ENCODE measurements around the gene UGT8. TPM values are rescaled to one million over a fixed set of nuclear protein-coding genes. Genes with fewer than 3 reads are reported as not detected.
"Not testable (repeated sequence)": the region's sequence is repeated elsewhere in the genome, so short reads cannot be mapped to it uniquely, and the experiment has no call there.

Gene UGT8
- total RNA-seq, 1 donor from 2014 or later: 0.25 TPM

DNA sequence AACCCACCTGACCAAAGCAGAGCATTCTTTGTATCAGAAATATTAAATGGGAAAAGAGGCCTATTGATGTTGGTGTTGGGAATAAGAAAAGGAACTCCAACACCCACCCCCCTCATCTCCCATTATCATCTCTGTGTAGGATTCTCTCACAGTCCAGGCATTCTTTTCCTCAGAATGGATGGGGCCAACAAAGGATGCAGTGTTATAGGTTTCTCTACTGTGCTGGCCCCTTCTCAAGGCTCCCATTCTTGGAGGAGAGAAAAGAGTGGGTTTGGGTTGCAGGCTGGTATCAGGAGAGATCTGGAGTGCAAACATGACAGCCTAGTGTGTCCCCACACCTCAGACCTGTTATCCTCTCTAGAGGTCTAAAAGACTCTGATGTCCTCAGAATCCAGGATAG is 59.6 kb downstream of the UGT8 start:
- DNase-seq (ENCODE audit: extremely low spot score in 2 of 2): no peak
- TF ChIP-seq, protein P1, sequence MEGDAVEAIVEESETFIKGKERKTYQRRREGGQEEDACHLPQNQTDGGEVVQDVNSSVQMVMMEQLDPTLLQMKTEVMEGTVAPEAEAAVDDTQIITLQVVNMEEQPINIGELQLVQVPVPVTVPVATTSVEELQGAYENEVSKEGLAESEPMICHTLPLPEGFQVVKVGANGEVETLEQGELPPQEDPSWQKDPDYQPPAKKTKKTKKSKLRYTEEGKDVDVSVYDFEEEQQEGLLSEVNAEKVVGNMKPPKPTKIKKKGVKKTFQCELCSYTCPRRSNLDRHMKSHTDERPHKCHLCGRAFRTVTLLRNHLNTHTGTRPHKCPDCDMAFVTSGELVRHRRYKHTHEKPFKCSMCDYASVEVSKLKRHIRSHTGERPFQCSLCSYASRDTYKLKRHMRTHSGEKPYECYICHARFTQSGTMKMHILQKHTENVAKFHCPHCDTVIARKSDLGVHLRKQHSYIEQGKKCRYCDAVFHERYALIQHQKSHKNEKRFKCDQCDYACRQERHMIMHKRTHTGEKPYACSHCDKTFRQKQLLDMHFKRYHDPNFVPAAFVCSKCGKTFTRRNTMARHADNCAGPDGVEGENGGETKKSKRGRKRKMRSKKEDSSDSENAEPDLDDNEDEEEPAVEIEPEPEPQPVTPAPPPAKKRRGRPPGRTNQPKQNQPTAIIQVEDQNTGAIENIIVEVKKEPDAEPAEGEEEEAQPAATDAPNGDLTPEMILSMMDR (IDR thresholded peaks at IDR 0.05): no peak
- no peak for TF ChIP-seq POLR2AphosphoS5 (IDR thresholded peaks at IDR 0.05; ENCODE audit: insufficient read depth in 1 of 2, low read depth in 1 of 2)
- no peaks in the 10 kb centered on the region for H3K4me1 ChIP-seq
- H3K27me3 ChIP-seq: no peaks in the 10 kb centered on the region
- no peak overlapping the region for H3K27ac ChIP-seq
- no peaks in the 10 kb centered on the region for H3K9me3 ChIP-seq
- no peaks in the 10 kb centered on the region for H3K36me3 ChIP-seq
- intact Hi-C loops (cut with DNase I): no loop called here
- no peak overlapping the region for H3K4me3 ChIP-seq

DNA sequence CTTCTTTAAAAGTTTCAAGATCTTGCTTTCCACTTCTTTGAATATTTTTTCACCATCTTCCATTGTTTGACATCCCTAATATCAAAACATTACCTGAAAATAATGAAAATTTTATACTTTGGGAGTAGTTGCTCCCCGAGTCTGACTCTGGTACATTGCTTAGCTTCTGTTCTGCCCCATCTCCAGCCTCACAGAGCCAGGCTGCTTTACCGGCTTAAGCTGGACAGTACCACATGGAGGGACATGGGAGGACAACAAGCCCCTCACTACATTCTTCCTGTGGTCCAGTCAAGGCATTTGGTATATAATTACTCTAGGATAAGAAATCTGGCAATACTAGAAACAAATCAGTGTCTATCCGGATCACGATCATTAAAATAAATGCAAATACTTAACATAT is 60.2 kb downstream of the UGT8 start:
- Histone ChIP-seq H3K27ac (no peak overlapping the region), H3K36me3 (no peaks in the 10 kb centered on the region), H3K4me1 (no peaks in the 10 kb centered on the region), H3K9me3 (no peaks in the 10 kb centered on the region), H3K27me3 (no peaks in the 10 kb centered on the region), H3K4me3 (no peak overlapping the region)
- intact Hi-C loops (cut with DNase I): no loop called here
- no peak for DNase-seq (ENCODE audit: extremely low spot score in 2 of 2)
- TF ChIP-seq, protein P1 (IDR thresholded peaks at IDR 0.05): no peak
- TF ChIP-seq POLR2A (IDR thresholded peaks at IDR 0.05) (no peak), POLR2AphosphoS5 (IDR thresholded peaks at IDR 0.05; ENCODE audit: insufficient read depth in 1 of 2, low read depth in 1 of 2) (no peak)

DNA sequence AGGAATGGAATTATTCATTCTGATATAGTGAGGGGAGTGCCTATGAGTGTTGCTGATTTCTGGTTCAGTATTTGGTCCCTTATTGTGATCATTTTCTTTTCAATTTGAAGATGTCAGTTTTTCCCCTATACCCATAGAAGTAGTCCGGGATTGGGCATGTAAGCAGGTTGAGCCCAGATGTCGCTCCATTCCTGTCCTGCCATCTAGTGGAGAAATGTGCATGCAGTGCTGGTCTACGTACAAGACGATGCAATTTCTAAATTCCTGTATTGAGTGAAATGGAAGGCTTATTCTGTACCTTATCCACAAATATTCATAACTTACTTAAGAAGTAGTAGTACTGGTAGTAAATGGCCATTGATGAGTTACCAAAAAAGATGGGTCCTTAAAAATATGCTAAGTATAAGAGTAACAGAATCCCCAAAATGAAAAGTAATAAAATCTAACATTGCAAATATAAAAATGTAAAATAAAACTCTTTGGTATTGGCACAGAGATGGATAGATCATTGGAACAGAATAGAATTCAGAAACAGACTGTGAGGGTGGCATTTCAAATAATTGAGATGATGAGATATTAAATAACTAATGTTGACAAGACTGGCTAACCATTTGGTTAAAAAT is 60.9 kb downstream of the UGT8 start:
- H3K9me3 ChIP-seq: no peaks in the 10 kb centered on the region
- H3K36me3 ChIP-seq: no peaks in the 10 kb centered on the region
- H3K4me1 ChIP-seq: no peaks in the 10 kb centered on the region
- TF ChIP-seq POLR2AphosphoS5 (IDR thresholded peaks at IDR 0.05; ENCODE audit: insufficient read depth in 1 of 2, low read depth in 1 of 2) (no peak), POLR2A (IDR thresholded peaks at IDR 0.05) (no peak)
- TF ChIP-seq, protein P1 (IDR thresholded peaks at IDR 0.05): peak; percentile 11 to 40 (median 36)
- H3K27ac ChIP-seq: no peak overlapping the region
- intact Hi-C loops (cut with DNase I): no loop called here
- DNase-seq (ENCODE audit: extremely low spot score in 2 of 2): no peak
- no peak overlapping the region for H3K4me3 ChIP-seq
- H3K27me3 ChIP-seq: no peaks in the 10 kb centered on the region

DNA sequence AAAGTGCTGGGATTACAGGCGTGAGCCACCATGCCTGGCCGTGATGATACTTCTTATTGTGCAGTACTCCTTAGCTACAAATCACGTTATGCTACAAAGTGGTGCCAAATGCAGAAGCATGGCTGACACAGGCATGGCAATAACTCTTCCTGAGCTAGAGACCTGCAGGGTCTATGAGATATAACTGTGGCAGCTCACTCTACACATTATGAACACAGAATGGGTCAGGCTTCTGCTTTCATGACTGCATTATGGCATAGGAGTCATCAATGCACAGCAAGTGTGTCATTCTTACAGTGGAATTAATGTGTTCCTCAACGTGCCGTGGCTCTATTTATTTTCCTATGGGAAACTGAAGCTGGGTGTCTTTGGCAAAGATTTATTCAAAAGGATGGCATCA is 64.5 kb downstream of the UGT8 start:
- Histone ChIP-seq H3K27me3 (no peaks in the 10 kb centered on the region), H3K9me3 (no peaks in the 10 kb centered on the region), H3K27ac (no peak overlapping the region), H3K36me3 (no peaks in the 10 kb centered on the region), H3K4me3 (no peak overlapping the region), H3K4me1 (no peaks in the 10 kb centered on the region)
- TF ChIP-seq POLR2A (IDR thresholded peaks at IDR 0.05): no peak
- TF ChIP-seq, protein P1 (IDR thresholded peaks at IDR 0.05): no peak
- TF ChIP-seq POLR2AphosphoS5 (IDR thresholded peaks at IDR 0.05; ENCODE audit: insufficient read depth in 1 of 2, low read depth in 1 of 2): no peak
- intact Hi-C loops (cut with DNase I): no loop called here
- DNase-seq (ENCODE audit: extremely low spot score in 2 of 2): no peak

DNA sequence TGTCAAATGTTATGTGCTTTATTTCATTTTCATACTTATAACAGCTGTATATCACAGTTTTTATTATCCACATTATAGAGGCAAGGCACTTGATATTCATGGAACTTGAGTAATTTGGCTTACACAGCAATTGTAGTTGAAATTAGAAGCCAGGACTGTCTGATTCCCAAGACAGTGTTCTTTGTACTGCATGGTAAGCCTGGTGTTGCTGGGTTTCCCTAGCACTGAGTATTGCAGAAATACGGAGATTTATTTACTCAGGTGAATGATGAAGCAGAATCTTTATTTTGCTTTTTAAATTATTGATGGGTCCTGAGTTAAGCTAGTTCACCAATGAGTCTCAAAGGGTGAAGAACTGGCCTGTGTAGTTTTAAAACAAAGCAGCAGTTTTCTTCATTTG is 70.0 kb downstream of the UGT8 start:
- Histone ChIP-seq H3K9me3 (no peaks in the 10 kb centered on the region), H3K4me1 (no peaks in the 10 kb centered on the region), H3K27me3 (no peaks in the 10 kb centered on the region), H3K4me3 (no peak overlapping the region), H3K36me3 (no peaks in the 10 kb centered on the region), H3K27ac (no peak overlapping the region)
- TF ChIP-seq POLR2A (IDR thresholded peaks at IDR 0.05) (no peak), POLR2AphosphoS5 (IDR thresholded peaks at IDR 0.05; ENCODE audit: insufficient read depth in 1 of 2, low read depth in 1 of 2) (no peak)
- TF ChIP-seq, protein P1 (IDR thresholded peaks at IDR 0.05): no peak
- no peak for DNase-seq (ENCODE audit: extremely low spot score in 2 of 2)
- intact Hi-C loops (cut with DNase I): no loop called here

DNA sequence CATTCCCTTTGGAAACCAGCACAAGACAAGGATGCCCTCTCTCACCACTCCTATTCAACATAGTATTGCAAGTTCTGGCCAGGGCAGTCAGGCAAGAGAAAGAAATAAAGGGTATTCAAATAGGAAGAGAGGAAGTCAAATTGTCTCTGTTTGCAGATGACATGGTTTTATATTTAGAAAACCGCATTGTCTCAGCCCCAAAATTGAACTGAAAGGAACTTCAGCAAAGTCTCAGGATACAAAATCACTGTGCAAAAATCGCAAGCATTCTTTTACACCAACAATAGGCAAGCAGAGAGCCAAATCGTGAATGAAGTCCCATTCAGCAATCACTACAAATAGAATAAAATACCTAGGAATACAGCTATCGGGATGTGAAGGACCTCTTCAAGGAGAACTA is 72.1 kb downstream of the UGT8 start:
- H3K4me1 ChIP-seq; H3K27me3 ChIP-seq; H3K36me3 ChIP-seq; H3K27ac ChIP-seq; H3K4me3 ChIP-seq; DNase-seq (ENCODE audit: extremely low spot score in 2 of 2); intact Hi-C loops (cut with DNase I); H3K9me3 ChIP-seq: not testable (repeated sequence)
